8988T (cell line): ENCODE data around the gene ATG9A.

Experiments used
- DNase-seq: peaks from one replicate; pipeline ENCODE4 v3.0.0; 2011

The ATG9A gene

DNA sequence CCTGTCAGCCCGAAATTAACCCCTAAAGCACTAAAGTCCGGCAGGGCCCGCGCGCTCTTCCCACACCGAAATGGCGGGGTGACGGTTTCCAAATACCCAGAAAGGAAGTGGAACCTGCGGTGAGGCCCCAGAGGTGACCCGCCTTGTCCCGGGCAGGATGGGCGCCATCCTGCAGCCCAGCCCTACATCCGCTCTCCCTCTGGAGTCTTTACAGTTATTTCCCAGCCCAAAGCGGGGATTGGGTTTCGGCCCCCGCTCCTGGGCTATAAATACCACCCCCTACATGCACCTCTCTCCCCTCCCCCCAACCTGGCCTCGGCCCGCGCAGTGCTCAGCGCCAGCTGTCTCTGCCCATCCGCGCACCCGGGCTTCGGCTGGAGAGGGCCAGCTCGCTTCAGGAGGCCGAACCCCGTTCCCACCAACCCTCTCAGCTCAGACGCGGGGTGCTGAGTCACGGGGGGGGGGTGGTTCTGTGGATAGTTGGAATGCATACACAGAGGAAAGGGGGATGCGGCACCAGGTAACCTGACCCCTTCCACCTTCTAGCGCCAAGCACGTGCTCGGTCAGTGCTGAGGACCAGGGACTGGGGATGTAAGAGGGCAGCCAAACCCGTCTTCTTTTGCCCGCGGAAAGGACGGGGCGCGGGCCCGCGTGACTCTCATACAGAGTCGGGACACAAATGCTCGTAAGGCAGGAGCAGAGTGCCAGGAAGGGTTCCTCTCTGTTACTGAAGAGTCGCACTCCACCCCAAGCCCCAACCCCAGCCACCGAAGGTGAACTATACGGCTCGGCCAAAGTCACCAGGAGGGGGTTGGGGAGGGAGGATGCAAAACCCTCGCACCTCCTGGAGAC, 23.7 kb upstream of the ATG9A start, which contains the start of gene TUBA4B:
TSS of gene TUBA4B (plus strand) at position 344 of the 853 bp plus-strand sequence. CDS start at position 509, 165 bp downstream.
- no peak for DNase-seq

DNA sequence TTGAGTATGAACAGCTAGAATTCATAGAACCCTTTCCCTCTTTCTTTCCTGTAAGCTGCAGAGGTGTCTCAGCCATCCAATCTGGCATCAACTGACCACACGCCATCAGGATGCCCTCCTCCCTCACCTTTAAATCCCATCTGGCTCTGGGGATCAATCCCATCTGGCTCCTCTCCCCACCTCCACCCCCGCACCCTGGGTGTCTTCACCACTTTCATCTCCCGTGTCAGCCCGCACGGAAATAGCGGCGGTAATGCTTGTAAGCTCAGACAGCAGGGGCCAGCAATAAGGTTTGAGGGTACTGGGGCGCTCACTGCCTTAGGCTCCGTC, 23.1 kb upstream of the ATG9A start:
- DNase-seq = no peak

GRCh38 chr2:219252084-219252483, 22.6 kb upstream of the ATG9A start:
- DNase-seq = no peak

- no peak for DNase-seq
Observed at GRCh38 chr2:219251656-219252055, 22.2 kb upstream of the ATG9A start.

- no peak for DNase-seq
Observed at GRCh38 chr2:219250049-219250781, 20.8 kb upstream of the ATG9A start.

GRCh38 chr2:219249203-219249980, 20.0 kb upstream of the ATG9A start:
- no peak for DNase-seq

- DNase-seq = no peak
Observed at GRCh38 chr2:219248845-219249202, 19.4 kb upstream of the ATG9A start.

- no peak for DNase-seq
Observed at GRCh38 chr2:219247678-219248642, 18.5 kb upstream of the ATG9A start.

GRCh38 chr2:219246559-219246958, 17.1 kb upstream of the ATG9A start:
- no peak for DNase-seq

- DNase-seq = no peak
Observed at GRCh38 chr2:219245899-219246230, 16.4 kb upstream of the ATG9A start.

- DNase-seq = peak; percentile 98
Observed at GRCh38 chr2:219245148-219245898, 15.9 kb upstream of the ATG9A start, which contains the start of the genes GLB1L and STK16. Gene GLB1L, minus strand, starts transcription at chr2:219245444. Its CDS starts 1,871 bp downstream, at chr2:219243573. Gene STK16, plus strand, starts transcription at chr2:219245479. Its CDS starts 521 bp downstream, at chr2:219246000.

DNA sequence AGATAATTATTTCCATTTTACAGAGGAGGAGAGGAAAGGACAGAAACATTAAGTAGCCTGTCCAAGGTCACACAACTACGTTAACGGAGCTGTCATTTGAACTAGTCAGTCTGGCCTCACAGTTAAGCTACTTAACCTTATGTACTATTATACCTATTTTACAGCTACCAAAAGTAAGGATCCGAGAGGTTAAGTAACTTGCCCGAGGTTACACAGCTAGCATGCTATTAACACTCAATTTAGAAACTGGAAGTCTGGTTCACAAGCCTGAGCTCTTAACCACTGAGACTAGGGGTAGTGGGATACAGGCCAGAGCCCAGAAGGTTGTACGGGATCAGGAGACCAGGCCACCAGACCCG, 15.3 kb upstream of the ATG9A start:
- DNase-seq = no peak

- DNase-seq = no peak
Observed at GRCh38 chr2:219243291-219243761, 13.9 kb upstream of the ATG9A start.

- DNase-seq = no peak
Observed at GRCh38 chr2:219234331-219234730, 4.9 kb upstream of the ATG9A start.

GRCh38 chr2:219230059-219230540, 664 bp upstream of the ATG9A start:
- peak; percentile 60 for DNase-seq

DNA sequence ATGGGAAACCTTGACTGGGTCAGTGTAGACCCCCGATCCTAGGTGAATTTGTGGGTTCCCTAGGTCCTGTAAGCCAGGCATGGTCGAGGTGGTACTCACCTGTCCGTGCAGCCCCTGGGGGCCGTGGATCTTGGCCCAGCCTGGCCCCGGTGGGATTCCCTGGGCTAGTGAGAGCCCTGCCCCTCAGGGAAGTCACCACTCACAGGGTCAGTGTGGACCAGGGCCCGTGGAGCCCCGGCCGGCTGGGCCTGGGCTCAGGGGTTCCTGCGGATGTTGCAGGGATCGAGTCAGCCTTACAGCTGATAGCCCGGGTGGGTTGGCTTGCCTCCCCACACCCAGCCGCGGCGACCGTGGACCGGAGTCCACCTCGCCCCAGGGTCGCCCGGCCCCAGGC, 528 bp downstream of the ATG9A start:
- no peak for DNase-seq

DNA sequence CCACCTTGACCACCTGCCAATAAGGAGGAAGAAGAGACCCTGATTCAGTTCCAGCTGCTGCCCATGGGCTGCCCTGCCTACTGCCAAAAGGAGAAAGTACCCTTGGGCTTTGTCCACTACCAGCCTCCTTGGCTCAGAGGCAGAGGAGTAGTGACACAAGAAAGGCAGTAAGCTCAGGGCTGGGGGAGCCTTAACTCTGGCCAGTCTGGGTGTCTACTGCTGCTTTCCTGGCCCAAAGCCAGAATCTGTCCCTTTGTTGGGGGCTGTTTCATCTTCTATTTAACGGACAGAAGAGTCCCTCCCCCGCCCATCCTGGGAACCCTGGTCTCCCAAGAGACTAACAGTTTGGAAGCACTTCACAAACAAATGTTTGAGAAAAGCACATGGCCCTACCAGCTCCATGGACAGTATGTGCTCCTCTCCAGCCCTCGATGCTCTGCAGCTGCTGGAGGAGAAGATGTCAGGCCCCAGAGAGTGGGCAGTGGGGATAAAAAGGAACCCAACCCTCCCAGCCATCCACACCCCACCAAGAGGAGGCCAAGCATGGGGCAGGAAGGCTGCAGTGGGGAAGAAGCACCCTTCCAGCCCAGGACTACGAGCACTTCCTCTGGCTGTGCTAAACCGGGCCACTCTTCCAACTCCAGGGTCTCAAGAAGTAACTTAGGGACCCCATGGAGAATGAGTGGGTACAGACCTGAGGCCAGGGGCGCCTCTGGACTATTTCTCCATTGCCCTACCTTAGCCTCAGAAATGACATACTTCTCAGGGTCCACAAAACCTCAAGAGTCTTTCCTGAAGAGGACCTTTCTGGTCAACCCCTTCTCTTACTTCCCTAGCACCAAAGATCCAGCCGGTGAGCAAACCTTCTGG, 1.2 kb downstream of the ATG9A start:
- no peak for DNase-seq

GRCh38 chr2:219225350-219225749, 4.1 kb downstream of the ATG9A start:
- no peak for DNase-seq

DNA sequence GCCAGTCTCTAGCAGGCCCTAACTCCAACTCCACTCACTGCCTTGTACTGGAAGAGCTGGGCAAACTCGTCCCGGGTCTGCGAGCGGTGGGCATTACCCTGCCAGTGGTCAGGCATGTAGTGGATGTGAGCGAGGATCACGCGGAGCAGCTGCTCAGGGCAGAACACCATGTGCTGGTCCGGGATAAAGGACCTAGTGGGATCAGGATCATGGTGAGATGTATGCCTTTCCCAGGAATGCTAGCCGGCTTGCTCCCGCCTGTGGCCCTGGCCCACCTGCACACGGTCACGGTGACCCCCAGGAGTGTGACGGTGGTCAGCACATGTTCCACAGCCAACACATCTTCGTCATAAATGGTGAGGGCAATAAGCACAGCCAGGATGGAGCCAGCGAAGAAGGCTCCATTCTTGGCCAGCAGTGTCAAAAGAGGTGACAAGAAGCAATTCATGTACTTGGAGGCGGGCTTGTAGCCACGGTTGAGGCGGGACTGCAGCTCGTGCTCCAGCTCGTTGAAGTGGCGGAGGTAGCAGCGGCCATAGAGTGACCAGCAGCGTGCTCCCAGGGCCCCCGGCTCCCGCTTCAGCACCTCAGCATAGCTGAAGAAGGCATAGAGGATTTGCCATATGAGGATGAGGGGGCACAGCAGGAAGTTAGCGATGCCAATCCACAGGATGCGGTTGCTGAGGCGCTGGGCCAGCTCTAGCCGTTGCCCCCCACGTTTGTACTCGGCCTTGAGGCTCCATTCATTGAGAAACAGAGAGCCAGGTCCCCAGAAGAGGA, 5.4 kb downstream of the ATG9A start:
- no peak for DNase-seq
